Stimulated activated CD4-positive, alpha-beta T cell treated with anti-CD3 and anti-CD28 coated beads, TNF-alpha, amount 100 ng/mL, for 4 hours (primary cell): ENCODE data around the gene CYP27A1.
A peak's percentile ranks its signal among the peaks of the same experiment; 100 is the strongest.
"Not testable (repeated sequence)": the region's sequence is repeated elsewhere in the genome, so short reads cannot be mapped to it uniquely, and the experiment has no call there.

Source experiments
- DNase-seq, 3 experiments: peaks; one replicate each; pipeline ENCODE4 v3.0.0-alpha.2; 2020; ENCODE audit warnings: low read depth in 3 of 3

The CYP27A1 gene

GRCh38 chr2:218831378-218831990 lies 49.5 kb downstream of the CYP27A1 start, which contains the start of gene PRKAG3:
Gene PRKAG3, minus strand, starts transcription at chr2:218831803.
- DNase-seq, result no peak

- no peak for DNase-seq
Observed at GRCh38 chr2:218832081-218832480, 50.1 kb downstream of the CYP27A1 start.

GRCh38 chr2:218832520-218832919 lies 50.6 kb downstream of the CYP27A1 start:
- no peak for DNase-seq

DNA sequence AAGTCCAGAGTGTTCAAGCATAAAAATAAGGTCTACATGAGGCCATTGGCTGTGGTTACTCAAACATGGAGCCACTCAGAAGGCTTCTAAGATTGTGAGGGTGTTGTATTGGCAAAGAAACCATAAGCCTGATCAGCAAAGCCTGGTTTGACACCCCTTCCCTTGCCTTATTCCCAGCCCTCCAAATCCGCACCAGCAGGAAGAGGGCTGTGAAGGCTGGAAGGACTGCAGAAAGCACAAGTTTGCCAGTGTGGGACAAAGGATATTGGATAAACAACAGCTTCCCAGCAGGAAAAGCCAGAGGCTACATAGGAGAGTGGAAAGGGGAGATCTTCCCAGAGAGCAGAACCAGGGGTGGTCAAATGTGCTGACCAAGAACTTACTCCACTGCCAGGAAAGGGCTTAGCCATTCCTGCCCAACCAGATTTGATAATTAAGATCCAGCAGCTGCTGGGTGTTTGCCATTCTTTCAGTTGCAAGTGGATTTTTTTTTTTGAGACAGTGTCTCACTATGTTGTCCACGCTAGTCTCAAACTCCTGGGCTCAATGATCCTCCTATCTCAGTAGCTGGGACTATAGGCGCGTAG lies 51.2 kb downstream of the CYP27A1 start:
- DNase-seq, result no peak

- no peak for DNase-seq
Observed at GRCh38 chr2:218834685-218835084, 52.7 kb downstream of the CYP27A1 start.

DNA sequence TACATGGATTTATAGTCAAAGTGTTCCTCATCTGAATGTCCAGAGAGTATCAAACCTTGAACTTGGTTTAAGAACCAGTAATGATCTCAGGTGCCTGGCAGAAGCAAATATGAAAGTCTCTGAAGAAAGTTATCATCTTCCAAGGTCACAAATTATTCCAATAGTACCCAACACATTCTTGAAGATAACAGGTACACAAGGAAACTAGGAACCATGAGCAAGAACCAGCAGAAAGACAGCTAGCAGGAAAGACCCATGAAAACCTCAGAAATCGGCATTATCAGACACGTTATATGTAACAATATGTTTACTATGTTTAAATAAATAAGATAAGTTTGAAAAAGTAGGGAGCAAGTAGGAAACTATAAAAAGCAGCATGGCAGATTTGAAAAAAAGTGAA lies 55.5 kb downstream of the CYP27A1 start:
- no peak for DNase-seq

DNA sequence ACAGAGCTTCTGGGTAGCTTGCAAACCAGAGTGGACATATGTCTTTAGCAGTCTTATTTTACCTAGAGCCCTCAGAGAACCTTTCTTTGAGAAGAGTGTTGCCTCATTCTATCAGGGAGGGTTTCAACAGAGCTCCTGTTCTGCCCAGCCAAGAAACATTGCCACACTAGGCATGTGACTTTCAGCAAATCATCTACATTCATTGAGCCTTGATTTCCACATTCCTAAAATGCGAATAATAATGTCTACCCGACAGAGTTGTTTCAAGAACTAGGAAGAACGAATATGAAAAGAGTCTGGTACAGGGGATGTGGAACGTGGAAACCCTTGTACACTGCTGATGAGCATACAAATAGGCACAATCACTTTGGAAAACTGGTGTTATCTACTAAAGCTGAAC lies 57.5 kb downstream of the CYP27A1 start:
- DNase-seq, result no peak

DNA sequence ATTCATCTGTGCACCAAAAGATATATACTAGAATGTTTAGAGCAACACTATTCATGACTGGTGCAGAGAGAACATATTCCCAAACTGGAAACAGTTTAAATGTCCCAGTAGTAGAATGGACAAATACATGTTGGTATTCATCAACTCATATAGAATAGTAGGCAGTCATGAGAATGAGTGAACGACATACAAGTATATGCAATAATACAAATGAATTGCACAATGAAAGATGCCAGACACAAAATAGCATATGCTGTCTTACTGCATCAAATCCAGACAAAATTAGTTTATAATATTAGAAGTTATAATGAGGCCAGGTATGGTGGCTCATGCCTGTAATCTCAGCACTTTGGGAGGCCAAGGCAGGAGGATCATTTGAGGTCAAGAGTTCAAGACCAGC lies 57.9 kb downstream of the CYP27A1 start:
- no peak for DNase-seq

GRCh38 chr2:218844334-218844733 lies 62.4 kb downstream of the CYP27A1 start:
- DNase-seq, result not testable (repeated sequence)

GRCh38 chr2:218846963-218847362 lies 65.0 kb downstream of the CYP27A1 start:
- not testable (repeated sequence) for DNase-seq

GRCh38 chr2:218849721-218850120 lies 67.8 kb downstream of the CYP27A1 start:
- no peak for DNase-seq

DNA sequence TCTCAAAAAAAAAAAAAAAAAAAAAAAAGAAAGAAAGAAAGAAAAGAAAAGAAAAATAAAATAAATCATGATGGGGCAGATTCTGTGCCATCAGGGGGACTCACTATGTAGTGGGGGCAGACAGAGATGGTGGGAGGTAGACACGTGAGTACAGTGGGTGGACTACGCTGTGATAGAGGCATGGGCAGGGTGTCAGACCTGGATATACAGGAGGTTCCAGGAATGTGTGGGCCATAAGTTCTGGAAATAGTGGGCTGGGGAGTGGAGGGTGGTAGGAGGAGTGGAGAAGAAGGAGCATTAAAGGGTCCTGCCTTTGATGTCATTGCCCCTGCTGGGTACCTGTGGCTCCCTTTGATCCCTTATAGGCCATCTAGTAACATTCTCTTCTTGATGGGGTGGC lies 68.8 kb downstream of the CYP27A1 start:
- no peak for DNase-seq

DNA sequence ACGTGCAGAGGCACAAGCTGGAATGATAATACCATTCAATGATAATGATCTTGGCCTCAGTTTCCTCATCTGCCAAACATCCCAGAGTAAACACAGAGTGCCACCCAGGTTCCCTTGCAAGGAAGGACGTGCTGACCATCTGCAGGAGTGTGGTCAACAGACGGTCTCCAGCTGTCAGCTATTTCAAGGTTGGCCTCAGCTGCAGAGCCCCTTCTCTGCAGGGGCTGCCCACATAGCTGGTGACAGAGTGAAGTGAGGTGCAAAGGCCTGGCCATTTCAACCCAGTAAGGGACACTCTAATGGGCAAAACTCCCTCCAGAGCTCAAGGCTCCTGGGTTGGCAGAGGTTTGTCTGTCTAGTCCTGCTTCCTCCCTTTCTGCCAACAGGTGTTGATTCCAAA lies 69.3 kb downstream of the CYP27A1 start:
- DNase-seq, result no peak

- DNase-seq, result peak; percentile 46 to 51 (median 48)
Observed at GRCh38 chr2:218852911-218853667, 71.1 kb downstream of the CYP27A1 start.

GRCh38 chr2:218853766-218854165 lies 71.8 kb downstream of the CYP27A1 start:
- no peak for DNase-seq

DNA sequence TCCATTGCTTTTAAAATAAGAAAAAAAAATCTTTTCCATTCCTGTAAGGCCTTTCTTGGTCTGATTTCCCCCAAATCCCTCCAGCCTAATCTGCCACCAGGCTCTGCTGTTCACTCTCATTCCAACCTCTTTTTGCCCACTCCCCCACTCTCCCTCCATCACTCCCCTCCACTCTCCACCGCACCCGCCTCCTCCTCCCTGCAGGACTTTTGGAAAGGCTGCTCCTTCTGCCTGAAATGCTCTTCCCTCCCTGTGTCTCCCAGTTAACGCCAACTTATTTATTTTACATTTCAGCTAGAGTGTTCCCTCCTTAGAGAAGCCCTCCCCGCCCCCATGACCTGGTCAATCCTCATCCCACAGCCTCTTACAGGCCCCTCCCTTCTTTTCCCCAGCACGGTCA lies 72.9 kb downstream of the CYP27A1 start:
- DNase-seq, result no peak

GRCh38 chr2:218855305-218856166 lies 73.6 kb downstream of the CYP27A1 start:
- DNase-seq, result no peak

DNA sequence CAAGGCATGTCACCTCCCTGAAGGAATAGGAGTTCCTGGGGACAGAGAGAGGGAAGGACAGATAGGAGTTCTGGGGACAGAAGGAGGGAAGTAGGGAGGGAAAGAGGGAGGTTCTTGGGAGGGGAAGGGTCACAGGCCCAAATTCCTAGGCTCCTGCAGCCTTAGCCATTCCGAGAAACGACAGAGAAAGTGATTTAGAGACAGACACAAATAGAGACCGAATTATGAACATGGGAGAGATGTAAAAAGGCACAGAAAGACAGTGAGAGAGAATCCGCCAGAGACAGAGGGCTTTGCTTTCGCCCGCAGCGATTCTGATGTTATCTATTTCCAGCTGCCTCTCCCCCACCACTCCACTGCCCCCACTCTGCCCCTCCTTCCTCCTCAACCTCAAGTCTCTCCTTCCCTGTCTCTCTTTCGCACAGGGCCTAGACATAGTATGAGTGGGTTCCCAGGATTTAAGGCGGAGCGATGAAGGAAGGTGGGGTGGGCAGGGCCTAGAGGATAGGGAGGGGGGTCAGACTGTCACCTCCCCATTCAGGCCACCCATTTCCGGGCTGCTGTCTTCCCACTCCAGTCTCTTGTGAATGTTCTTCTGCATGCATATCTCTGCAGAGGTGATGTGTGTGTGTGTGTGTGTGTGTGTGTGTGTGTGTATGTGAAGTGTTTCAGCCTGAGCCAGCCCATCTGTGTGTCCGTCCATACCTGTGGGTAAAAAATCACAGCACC lies 74.4 kb downstream of the CYP27A1 start:
- no peak for DNase-seq

DNA sequence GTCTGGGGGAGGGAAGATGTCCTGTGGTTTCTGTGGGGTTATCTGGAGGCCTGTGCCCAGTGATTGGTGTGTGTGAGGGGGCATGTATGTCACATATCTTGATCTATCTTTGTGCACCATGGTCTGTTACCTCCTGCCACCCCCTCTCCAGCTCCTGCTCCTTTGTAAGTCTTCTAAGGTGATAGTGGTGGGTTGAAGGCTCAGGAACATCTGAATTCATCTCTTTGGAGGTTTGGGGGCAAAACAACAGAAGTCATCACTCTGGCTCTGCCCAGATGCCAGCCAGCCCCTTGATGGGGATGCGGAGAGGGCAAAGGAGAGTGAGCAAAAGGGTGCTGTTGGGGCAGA lies 74.9 kb downstream of the CYP27A1 start:
- no peak for DNase-seq

DNA sequence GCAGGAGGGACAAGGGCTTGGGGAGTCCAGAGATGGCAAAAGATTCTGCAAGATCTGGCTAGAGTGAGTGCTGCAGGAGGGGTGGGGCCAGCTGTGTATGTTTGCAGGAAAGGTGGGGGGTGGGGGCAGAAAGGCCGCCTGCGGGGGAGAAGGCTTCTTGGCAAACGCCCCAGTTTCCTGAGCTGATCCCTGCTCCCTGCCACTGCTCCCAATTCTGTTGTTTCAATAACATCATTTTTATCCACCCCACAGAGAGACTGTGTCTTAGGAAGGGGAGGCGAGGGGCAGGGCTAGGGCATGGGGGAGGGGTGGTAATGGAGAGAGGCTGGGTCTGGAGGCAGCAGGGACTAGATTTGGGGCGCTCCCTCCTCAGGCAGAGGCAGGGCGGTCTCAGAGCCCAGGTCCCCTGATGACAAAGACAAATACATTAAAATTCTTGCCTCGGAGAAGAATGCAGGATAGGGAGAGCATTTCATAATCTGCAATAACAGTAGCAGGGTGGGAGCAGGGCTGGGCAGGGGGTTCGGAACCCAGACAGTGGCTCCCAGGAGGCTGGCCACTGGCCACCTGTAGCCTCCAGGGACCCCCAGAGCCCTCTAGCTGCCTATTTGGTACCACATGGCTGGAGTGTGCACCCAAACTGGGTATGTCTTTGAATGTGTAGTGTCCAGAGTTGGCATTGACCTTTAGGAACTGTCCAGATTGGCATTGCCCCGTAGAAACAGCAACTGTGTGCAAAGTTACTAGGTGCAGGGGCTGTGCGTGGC lies 75.6 kb downstream of the CYP27A1 start:
- no peak for DNase-seq

DNA sequence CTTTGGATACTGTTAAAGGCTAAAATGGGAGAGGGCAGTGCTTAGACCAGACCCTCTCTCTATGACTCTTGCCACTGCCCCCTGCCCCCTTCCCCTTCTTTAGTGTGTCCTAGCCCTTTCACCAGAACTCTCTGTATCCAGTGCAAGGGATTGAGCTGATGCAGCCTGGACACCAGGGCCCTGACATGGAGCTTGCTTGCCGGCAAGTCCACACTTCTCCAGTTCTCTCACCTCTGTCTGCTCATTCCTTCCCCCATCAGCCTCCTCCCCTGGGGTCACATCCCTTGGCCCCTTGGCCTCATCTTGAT lies 76.1 kb downstream of the CYP27A1 start:
- no peak for DNase-seq
